Measurements from ENCODE around the gene KLF8. TPM values are rescaled to one million over a fixed set of nuclear protein-coding genes. Genes with fewer than 3 reads are reported as not detected.

The KLF8 gene
- total and polyA plus RNA-seq, 2 experiments from 2014 or later = 2.7 to 11.5 TPM

GRCh38 chrX:56221101-56221500 is 11.1 kb upstream of the KLF8 start:
- H3K27ac Mint-ChIP-seq = no peak overlapping the region
- Histone ChIP-seq H3F3A (replicated peaks; ENCODE audit: low read depth) (no peaks in the 10 kb centered on the region), H4K20me1 (replicated peaks; ENCODE audit: insufficient read depth) (no peaks in the 10 kb centered on the region), H3K9me2 (ENCODE audit: insufficient read depth) (no peaks in the 10 kb centered on the region), H3K79me2 (replicated peaks; ENCODE audit: insufficient read depth) (no peaks in the 10 kb centered on the region), H3K4me1 (ENCODE audit: insufficient read depth) (no peaks in the 10 kb centered on the region), H3K27ac (ENCODE audit: low read depth) (no peak overlapping the region), H3K4me2 (no peak overlapping the region), H3K27me3 (ENCODE audit: insufficient read depth) (no peaks in the 10 kb centered on the region), H3K36me3 (ENCODE audit: insufficient read depth) (no peaks in the 10 kb centered on the region), H2AFZ (no peak overlapping the region), H3K4me3 (no peak overlapping the region)
- no peaks in the 10 kb centered on the region for H3K4me1 Mint-ChIP-seq
- no peak for TF ChIP-seq EZH2 (IDR thresholded peaks at IDR 0.05; ENCODE audit: low read depth, unreplicated experiment)
- TF ChIP-seq, protein P1, sequence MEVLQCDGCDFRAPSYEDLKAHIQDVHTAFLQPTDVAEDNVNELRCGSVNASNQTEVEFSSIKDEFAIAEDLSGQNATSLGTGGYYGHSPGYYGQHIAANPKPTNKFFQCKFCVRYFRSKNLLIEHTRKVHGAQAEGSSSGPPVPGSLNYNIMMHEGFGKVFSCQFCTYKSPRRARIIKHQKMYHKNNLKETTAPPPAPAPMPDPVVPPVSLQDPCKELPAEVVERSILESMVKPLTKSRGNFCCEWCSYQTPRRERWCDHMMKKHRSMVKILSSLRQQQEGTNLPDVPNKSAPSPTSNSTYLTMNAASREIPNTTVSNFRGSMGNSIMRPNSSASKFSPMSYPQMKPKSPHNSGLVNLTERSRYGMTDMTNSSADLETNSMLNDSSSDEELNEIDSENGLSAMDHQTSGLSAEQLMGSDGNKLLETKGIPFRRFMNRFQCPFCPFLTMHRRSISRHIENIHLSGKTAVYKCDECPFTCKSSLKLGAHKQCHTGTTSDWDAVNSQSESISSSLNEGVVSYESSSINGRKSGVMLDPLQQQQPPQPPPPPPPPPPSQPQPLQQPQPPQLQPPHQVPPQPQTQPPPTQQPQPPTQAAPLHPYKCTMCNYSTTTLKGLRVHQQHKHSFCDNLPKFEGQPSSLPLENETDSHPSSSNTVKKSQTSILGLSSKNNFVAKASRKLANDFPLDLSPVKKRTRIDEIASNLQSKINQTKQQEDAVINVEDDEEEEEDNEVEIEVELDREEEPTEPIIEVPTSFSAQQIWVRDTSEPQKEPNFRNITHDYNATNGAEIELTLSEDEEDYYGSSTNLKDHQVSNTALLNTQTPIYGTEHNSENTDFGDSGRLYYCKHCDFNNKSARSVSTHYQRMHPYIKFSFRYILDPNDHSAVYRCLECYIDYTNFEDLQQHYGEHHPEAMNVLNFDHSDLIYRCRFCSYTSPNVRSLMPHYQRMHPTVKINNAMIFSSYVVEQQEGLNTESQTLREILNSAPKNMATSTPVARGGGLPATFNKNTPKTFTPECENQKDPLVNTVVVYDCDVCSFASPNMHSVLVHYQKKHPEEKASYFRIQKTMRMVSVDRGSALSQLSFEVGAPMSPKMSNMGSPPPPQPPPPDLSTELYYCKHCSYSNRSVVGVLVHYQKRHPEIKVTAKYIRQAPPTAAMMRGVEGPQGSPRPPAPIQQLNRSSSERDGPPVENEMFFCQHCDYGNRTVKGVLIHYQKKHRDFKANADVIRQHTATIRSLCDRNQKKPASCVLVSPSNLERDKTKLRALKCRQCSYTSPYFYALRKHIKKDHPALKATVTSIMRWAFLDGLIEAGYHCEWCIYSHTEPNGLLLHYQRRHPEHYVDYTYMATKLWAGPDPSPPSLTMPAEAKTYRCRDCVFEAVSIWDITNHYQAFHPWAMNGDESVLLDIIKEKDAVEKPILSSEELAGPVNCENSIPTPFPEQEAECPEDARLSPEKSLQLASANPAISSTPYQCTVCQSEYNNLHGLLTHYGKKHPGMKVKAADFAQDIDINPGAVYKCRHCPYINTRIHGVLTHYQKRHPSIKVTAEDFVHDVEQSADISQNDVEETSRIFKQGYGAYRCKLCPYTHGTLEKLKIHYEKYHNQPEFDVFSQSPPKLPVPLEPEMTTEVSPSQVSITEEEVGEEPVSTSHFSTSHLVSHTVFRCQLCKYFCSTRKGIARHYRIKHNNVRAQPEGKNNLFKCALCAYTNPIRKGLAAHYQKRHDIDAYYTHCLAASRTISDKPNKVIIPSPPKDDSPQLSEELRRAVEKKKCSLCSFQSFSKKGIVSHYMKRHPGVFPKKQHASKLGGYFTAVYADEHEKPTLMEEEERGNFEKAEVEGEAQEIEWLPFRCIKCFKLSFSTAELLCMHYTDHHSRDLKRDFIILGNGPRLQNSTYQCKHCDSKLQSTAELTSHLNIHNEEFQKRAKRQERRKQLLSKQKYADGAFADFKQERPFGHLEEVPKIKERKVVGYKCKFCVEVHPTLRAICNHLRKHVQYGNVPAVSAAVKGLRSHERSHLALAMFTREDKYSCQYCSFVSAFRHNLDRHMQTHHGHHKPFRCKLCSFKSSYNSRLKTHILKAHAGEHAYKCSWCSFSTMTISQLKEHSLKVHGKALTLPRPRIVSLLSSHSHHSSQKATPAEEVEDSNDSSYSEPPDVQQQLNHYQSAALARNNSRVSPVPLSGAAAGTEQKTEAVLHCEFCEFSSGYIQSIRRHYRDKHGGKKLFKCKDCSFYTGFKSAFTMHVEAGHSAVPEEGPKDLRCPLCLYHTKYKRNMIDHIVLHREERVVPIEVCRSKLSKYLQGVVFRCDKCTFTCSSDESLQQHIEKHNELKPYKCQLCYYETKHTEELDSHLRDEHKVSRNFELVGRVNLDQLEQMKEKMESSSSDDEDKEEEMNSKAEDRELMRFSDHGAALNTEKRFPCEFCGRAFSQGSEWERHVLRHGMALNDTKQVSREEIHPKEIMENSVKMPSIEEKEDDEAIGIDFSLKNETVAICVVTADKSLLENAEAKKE (CRISPR knock-in tag; IDR thresholded peaks at IDR 0.05) = no peak
- TF ChIP-seq JUNB (IDR thresholded peaks at IDR 0.05; ENCODE audit: unreplicated experiment) = no peak
- no peak for TF ChIP-seq STAT1 (IDR thresholded peaks at IDR 0.05; ENCODE audit: unreplicated experiment)
- no peak for TF ChIP-seq ZNF331 (CRISPR knock-in tag; IDR thresholded peaks at IDR 0.05; ENCODE audit: low read depth)
- TF ChIP-seq NANOG (IDR thresholded peaks at IDR 0.05; ENCODE audit: borderline replicate concordance) = no peak
- no peak for TF ChIP-seq POLR2AphosphoS5 (IDR thresholded peaks at IDR 0.05; ENCODE audit: low read depth)
- no peak for TF ChIP-seq CREB1 (CRISPR knock-in tag; IDR thresholded peaks at IDR 0.05; ENCODE audit: low read depth)
- TF ChIP-seq, protein P2, sequence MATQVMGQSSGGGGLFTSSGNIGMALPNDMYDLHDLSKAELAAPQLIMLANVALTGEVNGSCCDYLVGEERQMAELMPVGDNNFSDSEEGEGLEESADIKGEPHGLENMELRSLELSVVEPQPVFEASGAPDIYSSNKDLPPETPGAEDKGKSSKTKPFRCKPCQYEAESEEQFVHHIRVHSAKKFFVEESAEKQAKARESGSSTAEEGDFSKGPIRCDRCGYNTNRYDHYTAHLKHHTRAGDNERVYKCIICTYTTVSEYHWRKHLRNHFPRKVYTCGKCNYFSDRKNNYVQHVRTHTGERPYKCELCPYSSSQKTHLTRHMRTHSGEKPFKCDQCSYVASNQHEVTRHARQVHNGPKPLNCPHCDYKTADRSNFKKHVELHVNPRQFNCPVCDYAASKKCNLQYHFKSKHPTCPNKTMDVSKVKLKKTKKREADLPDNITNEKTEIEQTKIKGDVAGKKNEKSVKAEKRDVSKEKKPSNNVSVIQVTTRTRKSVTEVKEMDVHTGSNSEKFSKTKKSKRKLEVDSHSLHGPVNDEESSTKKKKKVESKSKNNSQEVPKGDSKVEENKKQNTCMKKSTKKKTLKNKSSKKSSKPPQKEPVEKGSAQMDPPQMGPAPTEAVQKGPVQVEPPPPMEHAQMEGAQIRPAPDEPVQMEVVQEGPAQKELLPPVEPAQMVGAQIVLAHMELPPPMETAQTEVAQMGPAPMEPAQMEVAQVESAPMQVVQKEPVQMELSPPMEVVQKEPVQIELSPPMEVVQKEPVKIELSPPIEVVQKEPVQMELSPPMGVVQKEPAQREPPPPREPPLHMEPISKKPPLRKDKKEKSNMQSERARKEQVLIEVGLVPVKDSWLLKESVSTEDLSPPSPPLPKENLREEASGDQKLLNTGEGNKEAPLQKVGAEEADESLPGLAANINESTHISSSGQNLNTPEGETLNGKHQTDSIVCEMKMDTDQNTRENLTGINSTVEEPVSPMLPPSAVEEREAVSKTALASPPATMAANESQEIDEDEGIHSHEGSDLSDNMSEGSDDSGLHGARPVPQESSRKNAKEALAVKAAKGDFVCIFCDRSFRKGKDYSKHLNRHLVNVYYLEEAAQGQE (IDR thresholded peaks at IDR 0.05; ENCODE audit: unreplicated experiment) = no peak
- TF ChIP-seq, protein P3, sequence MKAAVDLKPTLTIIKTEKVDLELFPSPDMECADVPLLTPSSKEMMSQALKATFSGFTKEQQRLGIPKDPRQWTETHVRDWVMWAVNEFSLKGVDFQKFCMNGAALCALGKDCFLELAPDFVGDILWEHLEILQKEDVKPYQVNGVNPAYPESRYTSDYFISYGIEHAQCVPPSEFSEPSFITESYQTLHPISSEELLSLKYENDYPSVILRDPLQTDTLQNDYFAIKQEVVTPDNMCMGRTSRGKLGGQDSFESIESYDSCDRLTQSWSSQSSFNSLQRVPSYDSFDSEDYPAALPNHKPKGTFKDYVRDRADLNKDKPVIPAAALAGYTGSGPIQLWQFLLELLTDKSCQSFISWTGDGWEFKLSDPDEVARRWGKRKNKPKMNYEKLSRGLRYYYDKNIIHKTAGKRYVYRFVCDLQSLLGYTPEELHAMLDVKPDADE (IDR thresholded peaks at IDR 0.05) = no peak
- no peak for TF ChIP-seq ZNF114 (CRISPR knock-in tag; IDR thresholded peaks at IDR 0.05)
- TF ChIP-seq, protein P4, sequence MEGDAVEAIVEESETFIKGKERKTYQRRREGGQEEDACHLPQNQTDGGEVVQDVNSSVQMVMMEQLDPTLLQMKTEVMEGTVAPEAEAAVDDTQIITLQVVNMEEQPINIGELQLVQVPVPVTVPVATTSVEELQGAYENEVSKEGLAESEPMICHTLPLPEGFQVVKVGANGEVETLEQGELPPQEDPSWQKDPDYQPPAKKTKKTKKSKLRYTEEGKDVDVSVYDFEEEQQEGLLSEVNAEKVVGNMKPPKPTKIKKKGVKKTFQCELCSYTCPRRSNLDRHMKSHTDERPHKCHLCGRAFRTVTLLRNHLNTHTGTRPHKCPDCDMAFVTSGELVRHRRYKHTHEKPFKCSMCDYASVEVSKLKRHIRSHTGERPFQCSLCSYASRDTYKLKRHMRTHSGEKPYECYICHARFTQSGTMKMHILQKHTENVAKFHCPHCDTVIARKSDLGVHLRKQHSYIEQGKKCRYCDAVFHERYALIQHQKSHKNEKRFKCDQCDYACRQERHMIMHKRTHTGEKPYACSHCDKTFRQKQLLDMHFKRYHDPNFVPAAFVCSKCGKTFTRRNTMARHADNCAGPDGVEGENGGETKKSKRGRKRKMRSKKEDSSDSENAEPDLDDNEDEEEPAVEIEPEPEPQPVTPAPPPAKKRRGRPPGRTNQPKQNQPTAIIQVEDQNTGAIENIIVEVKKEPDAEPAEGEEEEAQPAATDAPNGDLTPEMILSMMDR (conservative IDR thresholded peaks at IDR 0.05; ENCODE audit: low read depth in 2 of 2) = no peak
- no peak for TF ChIP-seq EZH2phosphoT487 (IDR thresholded peaks at IDR 0.05; ENCODE audit: unreplicated experiment)
- no peaks in the 10 kb centered on the region for H3K36me3 Mint-ChIP-seq (ENCODE audit: low read depth)
- no peak overlapping the region for H3K4me3 Mint-ChIP-seq
- no peaks in the 10 kb centered on the region for H3K9me3 Mint-ChIP-seq
- DNase-seq (ENCODE audit: low spot score) (no peak), ATAC-seq (no peak)
- no peaks in the 10 kb centered on the region for H3K27me3 Mint-ChIP-seq (ENCODE audit: insufficient read depth, low read depth, poor library complexity)

Data from GM23338 (cell line).